K562 (cell line): ENCODE results near the gene TXK.

Experiments used
- CBX5 ChIP-seq: IDR thresholded peaks from 2 replicates; pipeline ENCODE4 v1.6.1; 2014; ENCODE audit warnings: low read depth, borderline replicate concordance
- FOXK2 ChIP-seq, 2 experiments: fragments of 450-650 bp; IDR thresholded peaks in 1 of 2; conservative IDR thresholded peaks in 1 of 2; 2 replicates each; pipeline ENCODE4 v1.6.1; 2016; ENCODE audit warnings: low read depth in 2 of 2, mild to moderate bottlenecking in 1 of 2
- HNRNPLL ChIP-seq: fragments of 200-400 bp; formaldehyde crosslinking; IDR thresholded peaks from 2 replicates; pipeline ENCODE4 v1.6.1; 2017; ENCODE audit warnings: low read length, low read depth, mild to moderate bottlenecking; ENCODE audit not compliant: poor library complexity, severe bottlenecking
- NFE2L1 ChIP-seq: fragments of 450-650 bp; IDR thresholded peaks from 2 replicates; pipeline ENCODE4 v1.6.1; 2016; ENCODE audit warnings: missing genetic modification characterization, low read depth, mild to moderate bottlenecking, missing compliant biosample characterization, moderate library complexity, borderline replicate concordance
- POLR2AphosphoS5 ChIP-seq: IDR thresholded peaks from 2 replicates; pipeline ENCODE4 v1.6.1; 2011; ENCODE audit warnings: mild to moderate bottlenecking, low read depth, low read length, moderate library complexity; ENCODE audit not compliant: control insufficient read depth, insufficient read depth
- RAD21 ChIP-seq, 2 experiments: fragments of 250-450 bp in 1 of 2; fragments of 450-650 bp in 1 of 2; sonication (Bioruptor Pico) in 1 of 2; formaldehyde crosslinking in 1 of 2; IDR thresholded peaks in 1 of 2; conservative IDR thresholded peaks in 1 of 2; 2 replicates each; pipeline versions ENCODE4 v1.4.0 to v1.8.0; 2020 to 2022; ENCODE audit warnings: mild to moderate bottlenecking in 2 of 2, moderate library complexity in 1 of 2
- ZKSCAN1 ChIP-seq: fragments of 150-350 bp; IDR thresholded peaks from 2 replicates; pipeline ENCODE4 v1.6.1; 2016; ENCODE audit warnings: low read depth, low read length
- TF ChIP-seq, protein P1 (sequence below): fragments of 450-650 bp; IDR thresholded peaks from 2 replicates; pipeline ENCODE4 v1.6.1; 2016
- TF ChIP-seq, protein P2 (sequence below): sonication (generic); formaldehyde crosslinking; IDR thresholded peaks from 2 replicates; pipeline ENCODE4 v1.5.0; 2020; ENCODE audit warnings: missing genetic modification reagents
- TF ChIP-seq, protein P3 (sequence below): fragments of 250-450 bp; sonication (Bioruptor Pico); IDR thresholded peaks from 2 replicates; pipeline ENCODE4 v1.5.0; 2021
- TF ChIP-seq, protein P4 (sequence below), 3 experiments: IDR thresholded peaks in 2 of 3; conservative IDR thresholded peaks in 1 of 3; 2 replicates each; pipeline ENCODE4 v1.5.1; 2011 to 2012; ENCODE audit warnings: low read length in 3 of 3, mild to moderate bottlenecking in 3 of 3, control low read depth in 2 of 3, improper control_type of control experiment in 1 of 3, inconsistent platforms in 1 of 3, low read depth in 1 of 3, mixed read lengths in 1 of 3, moderate library complexity in 1 of 3; ENCODE audit not compliant: insufficient read depth in 2 of 3

DNA sequence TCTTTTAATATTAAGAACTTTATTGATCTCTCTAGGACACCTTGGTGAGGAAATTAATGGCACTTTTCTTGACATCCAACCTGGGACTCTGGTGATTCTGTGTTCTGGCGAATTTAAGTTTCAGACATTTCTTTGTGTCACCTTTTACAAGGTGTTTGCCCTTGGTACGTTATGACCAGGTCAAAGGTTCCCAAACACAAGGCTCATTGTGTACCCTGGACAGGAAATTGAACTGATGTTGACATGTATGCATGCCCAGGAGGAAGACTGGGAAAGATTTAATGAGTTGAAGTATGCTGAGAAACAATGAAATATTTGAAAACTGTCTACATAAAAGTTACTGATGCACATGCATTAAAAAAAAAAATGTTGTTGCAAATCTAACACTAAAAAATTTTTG is 95.4 kb downstream of the TXK start:
- TF ChIP-seq NFE2L1 (tag) (no peak), CBX5 (no peak), POLR2AphosphoS5 (no peak), FOXK2 (conservative IDR thresholded peaks at IDR 0.05 in 1 of 2, IDR thresholded peaks at IDR 0.05 in 1 of 2; ENCODE audit: low read depth in 2 of 2) (no peak), ZKSCAN1 (no peak), HNRNPLL (no peak), RAD21 (CRISPR knock-in tag; conservative IDR thresholded peaks at IDR 0.05 in 1 of 2, IDR thresholded peaks at IDR 0.05 in 1 of 2) (no peak)
- TF ChIP-seq, protein P1, sequence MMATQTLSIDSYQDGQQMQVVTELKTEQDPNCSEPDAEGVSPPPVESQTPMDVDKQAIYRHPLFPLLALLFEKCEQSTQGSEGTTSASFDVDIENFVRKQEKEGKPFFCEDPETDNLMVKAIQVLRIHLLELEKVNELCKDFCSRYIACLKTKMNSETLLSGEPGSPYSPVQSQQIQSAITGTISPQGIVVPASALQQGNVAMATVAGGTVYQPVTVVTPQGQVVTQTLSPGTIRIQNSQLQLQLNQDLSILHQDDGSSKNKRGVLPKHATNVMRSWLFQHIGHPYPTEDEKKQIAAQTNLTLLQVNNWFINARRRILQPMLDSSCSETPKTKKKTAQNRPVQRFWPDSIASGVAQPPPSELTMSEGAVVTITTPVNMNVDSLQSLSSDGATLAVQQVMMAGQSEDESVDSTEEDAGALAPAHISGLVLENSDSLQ = no peak
- TF ChIP-seq, protein P2, sequence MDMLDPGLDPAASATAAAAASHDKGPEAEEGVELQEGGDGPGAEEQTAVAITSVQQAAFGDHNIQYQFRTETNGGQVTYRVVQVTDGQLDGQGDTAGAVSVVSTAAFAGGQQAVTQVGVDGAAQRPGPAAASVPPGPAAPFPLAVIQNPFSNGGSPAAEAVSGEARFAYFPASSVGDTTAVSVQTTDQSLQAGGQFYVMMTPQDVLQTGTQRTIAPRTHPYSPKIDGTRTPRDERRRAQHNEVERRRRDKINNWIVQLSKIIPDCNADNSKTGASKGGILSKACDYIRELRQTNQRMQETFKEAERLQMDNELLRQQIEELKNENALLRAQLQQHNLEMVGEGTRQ (CRISPR knock-in tag) = no peak
- TF ChIP-seq, protein P3, sequence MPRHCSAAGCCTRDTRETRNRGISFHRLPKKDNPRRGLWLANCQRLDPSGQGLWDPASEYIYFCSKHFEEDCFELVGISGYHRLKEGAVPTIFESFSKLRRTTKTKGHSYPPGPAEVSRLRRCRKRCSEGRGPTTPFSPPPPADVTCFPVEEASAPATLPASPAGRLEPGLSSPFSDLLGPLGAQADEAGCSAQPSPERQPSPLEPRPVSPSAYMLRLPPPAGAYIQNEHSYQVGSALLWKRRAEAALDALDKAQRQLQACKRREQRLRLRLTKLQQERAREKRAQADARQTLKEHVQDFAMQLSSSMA (CRISPR knock-in tag) = no peak
- TF ChIP-seq, protein P4, sequence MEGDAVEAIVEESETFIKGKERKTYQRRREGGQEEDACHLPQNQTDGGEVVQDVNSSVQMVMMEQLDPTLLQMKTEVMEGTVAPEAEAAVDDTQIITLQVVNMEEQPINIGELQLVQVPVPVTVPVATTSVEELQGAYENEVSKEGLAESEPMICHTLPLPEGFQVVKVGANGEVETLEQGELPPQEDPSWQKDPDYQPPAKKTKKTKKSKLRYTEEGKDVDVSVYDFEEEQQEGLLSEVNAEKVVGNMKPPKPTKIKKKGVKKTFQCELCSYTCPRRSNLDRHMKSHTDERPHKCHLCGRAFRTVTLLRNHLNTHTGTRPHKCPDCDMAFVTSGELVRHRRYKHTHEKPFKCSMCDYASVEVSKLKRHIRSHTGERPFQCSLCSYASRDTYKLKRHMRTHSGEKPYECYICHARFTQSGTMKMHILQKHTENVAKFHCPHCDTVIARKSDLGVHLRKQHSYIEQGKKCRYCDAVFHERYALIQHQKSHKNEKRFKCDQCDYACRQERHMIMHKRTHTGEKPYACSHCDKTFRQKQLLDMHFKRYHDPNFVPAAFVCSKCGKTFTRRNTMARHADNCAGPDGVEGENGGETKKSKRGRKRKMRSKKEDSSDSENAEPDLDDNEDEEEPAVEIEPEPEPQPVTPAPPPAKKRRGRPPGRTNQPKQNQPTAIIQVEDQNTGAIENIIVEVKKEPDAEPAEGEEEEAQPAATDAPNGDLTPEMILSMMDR (IDR thresholded peaks at IDR 0.05 in 2 of 3, conservative IDR thresholded peaks at IDR 0.05 in 1 of 3; ENCODE audit: insufficient read depth in 2 of 3, low read depth in 1 of 3, low read length in 3 of 3) = no peak
